ENCODE results near the gene ZNF700. TPM values are rescaled to one million over a fixed set of nuclear protein-coding genes. Genes with fewer than 3 reads are reported as not detected.
"Not testable (repeated sequence)": the region's sequence is repeated elsewhere in the genome, so short reads cannot be mapped to it uniquely, and the experiment has no call there.

Gene ZNF700
- total and polyA plus RNA-seq, 8 donors = 9.9 to 23.9 (median 19.8) TPM

GRCh38 chr19:11927227-11927626 is 2.3 kb downstream of the ZNF700 start:
- DNase-seq = no peak
- Histone ChIP-seq H3K4me1 (peaks cover 13 to 23% of the 10 kb centered on the region in 2 donors), H3K4me3 (no peak overlapping the region), H3K27ac (no peak overlapping the region), H3K36me3 (peaks cover 0 to 6% of the 10 kb centered on the region in 2 donors), H3K27me3 (no peaks in the 10 kb centered on the region), H3K9me3 (peaks cover 0 to 5% of the 10 kb centered on the region in 2 donors)
- intact Hi-C loops (cut with DNase I) = no loop called here
- no peak for TF ChIP-seq CTCF (IDR thresholded peaks at IDR 0.05)
- no peak for ATAC-seq

- no peak for TF ChIP-seq CTCF (IDR thresholded peaks at IDR 0.05)
- H3K36me3 ChIP-seq = peaks cover 0 to 15% of the 10 kb centered on the region in 2 donors
- intact Hi-C loops (cut with DNase I) = no loop called here
- H3K27me3 ChIP-seq = no peaks in the 10 kb centered on the region
- no peak for ATAC-seq
- H3K27ac ChIP-seq = no peak overlapping the region
- DNase-seq = no peak
- H3K9me3 ChIP-seq = peaks cover 0 to 32% of the 10 kb centered on the region in 2 donors
- peaks cover 5 to 13% of the 10 kb centered on the region in 2 donors for H3K4me1 ChIP-seq
- H3K4me3 ChIP-seq = no peak overlapping the region
These were observed 6.1 kb downstream of the ZNF700 start for GRCh38 chr19:11931051-11931450.

- Histone ChIP-seq H3K27ac (no peak overlapping the region), H3K36me3 (peaks cover 0 to 15% of the 10 kb centered on the region in 2 donors), H3K4me3 (no peak overlapping the region), H3K9me3 (peaks cover 0 to 35% of the 10 kb centered on the region in 2 donors), H3K4me1 (peaks cover under 1 to 9% of the 10 kb centered on the region in 2 donors), H3K27me3 (no peaks in the 10 kb centered on the region)
- intact Hi-C loops (cut with DNase I) = no loop called here
- TF ChIP-seq CTCF (IDR thresholded peaks at IDR 0.05) = no peak
- no peak for ATAC-seq
- DNase-seq = no peak
These were observed 6.6 kb downstream of the ZNF700 start for GRCh38 chr19:11931513-11931912.

- H3K4me3 ChIP-seq; DNase-seq; H3K4me1 ChIP-seq; H3K27me3 ChIP-seq; H3K27ac ChIP-seq; intact Hi-C loops (cut with DNase I); ATAC-seq: not testable (repeated sequence)
- peaks cover 0 to 30% of the 10 kb centered on the region in 2 donors for H3K36me3 ChIP-seq
- H3K9me3 ChIP-seq = peaks cover 0 to 68% of the 10 kb centered on the region in 2 donors
These were observed 10.9 kb downstream of the ZNF700 start for GRCh38 chr19:11935829-11936228.

- H3K27me3 ChIP-seq; H3K4me1 ChIP-seq; DNase-seq; H3K27ac ChIP-seq; ATAC-seq; intact Hi-C loops (cut with DNase I); H3K4me3 ChIP-seq: not testable (repeated sequence)
- peaks cover 6 to 84% of the 10 kb centered on the region in 2 donors for H3K9me3 ChIP-seq
- peaks cover 0 to 50% of the 10 kb centered on the region in 2 donors for H3K36me3 ChIP-seq
These were observed 13.5 kb downstream of the ZNF700 start for GRCh38 chr19:11938383-11938782.

GRCh38 chr19:11941361-11941887 is 16.5 kb downstream of the ZNF700 start:
- Histone ChIP-seq H3K9me3 (peaks cover 11 to 89% of the 10 kb centered on the region in 2 donors), H3K36me3 (peaks cover 0 to 76% of the 10 kb centered on the region in 2 donors)
- H3K27ac ChIP-seq; H3K27me3 ChIP-seq; DNase-seq; H3K4me1 ChIP-seq; intact Hi-C loops (cut with DNase I); ATAC-seq; H3K4me3 ChIP-seq: not testable (repeated sequence)
